Rectal smooth muscle tissue (tissue), 1 donor: Measurements from ENCODE around the gene SULT1C3.

ENCODE experiments used
- H3K27ac ChIP-seq: one replicate; pipeline ENCODE4 v1.7.0; 2013; ENCODE audit warnings: low read depth, low read length, inconsistent platforms
- H3K27me3 ChIP-seq: one replicate; pipeline ENCODE4 v1.7.0; 2013; ENCODE audit warnings: low read length; ENCODE audit not compliant: control insufficient read depth, insufficient read depth
- H3K36me3 ChIP-seq: one replicate; pipeline ENCODE4 v1.7.0; 2013; ENCODE audit warnings: low read length; ENCODE audit not compliant: control insufficient read depth, insufficient read depth
- H3K4me1 ChIP-seq: one replicate; pipeline ENCODE4 v1.7.0; 2013; ENCODE audit warnings: low read length; ENCODE audit not compliant: control insufficient read depth, insufficient read depth
- H3K4me3 ChIP-seq: one replicate; pipeline ENCODE4 v1.7.0; 2013; ENCODE audit warnings: low read length
- H3K9ac ChIP-seq: one replicate; pipeline ENCODE4 v1.7.0; 2013; ENCODE audit warnings: low read length

Gene SULT1C3

DNA sequence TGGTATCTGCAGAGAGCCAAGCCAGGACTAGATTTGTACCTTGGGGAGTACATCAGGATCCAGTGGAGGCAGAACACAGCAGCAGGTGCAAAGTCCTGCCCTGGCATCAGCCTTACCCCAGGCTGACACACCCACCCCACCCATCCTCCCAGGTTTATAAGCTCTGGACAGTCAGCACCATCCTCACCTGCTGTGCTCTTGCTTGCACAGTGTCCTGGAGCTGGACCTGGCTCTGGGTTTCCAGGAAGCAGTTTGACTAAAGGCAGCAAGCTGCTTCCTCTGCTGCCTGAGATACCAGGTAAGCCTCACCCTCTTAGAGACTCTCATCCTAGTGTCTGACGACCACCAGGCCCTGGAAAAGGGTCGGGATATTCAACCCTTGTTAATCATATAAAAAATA, at the start of gene SULT1C3:
TSS of gene SULT1C3 (plus strand) at position 183 of the 400 bp plus-strand sequence. CDS start 7,227 bp downstream, outside the sequence.
- no peaks in the 10 kb centered on the region for H3K4me1 ChIP-seq
- no peak within 1 kb of the TSS for H3K27ac ChIP-seq
- H3K4me3 ChIP-seq = no peak within 1 kb of the TSS
- H3K9ac ChIP-seq = no peak within 1 kb of the TSS
- H3K36me3 ChIP-seq = no peaks in the 10 kb centered on the region
- H3K27me3 ChIP-seq = no peaks in the 10 kb centered on the region

DNA sequence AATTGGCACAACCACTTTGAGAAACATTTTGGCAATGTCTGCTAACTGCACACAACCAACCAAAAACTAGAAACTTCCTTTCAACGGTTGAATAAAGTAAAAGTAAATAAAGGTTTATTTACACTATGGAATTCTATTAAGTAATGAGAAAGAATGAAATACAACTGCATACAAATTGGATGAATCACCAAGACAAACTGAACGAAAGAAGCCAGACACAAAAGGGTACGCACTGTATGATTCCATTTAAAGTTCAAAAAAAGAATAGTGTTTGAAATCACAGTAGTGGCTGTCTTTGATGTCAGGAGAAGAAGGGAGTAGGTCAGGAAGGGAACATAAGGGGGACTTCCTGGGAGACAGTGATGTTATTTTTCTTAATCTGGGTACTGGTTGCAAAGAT, 46.5 kb upstream of the SULT1C3 start:
- no peak overlapping the region for H3K27ac ChIP-seq
- no peaks in the 10 kb centered on the region for H3K36me3 ChIP-seq
- no peak overlapping the region for H3K9ac ChIP-seq
- no peak overlapping the region for H3K4me3 ChIP-seq
- H3K27me3 ChIP-seq = no peaks in the 10 kb centered on the region
- H3K4me1 ChIP-seq = no peaks in the 10 kb centered on the region

DNA sequence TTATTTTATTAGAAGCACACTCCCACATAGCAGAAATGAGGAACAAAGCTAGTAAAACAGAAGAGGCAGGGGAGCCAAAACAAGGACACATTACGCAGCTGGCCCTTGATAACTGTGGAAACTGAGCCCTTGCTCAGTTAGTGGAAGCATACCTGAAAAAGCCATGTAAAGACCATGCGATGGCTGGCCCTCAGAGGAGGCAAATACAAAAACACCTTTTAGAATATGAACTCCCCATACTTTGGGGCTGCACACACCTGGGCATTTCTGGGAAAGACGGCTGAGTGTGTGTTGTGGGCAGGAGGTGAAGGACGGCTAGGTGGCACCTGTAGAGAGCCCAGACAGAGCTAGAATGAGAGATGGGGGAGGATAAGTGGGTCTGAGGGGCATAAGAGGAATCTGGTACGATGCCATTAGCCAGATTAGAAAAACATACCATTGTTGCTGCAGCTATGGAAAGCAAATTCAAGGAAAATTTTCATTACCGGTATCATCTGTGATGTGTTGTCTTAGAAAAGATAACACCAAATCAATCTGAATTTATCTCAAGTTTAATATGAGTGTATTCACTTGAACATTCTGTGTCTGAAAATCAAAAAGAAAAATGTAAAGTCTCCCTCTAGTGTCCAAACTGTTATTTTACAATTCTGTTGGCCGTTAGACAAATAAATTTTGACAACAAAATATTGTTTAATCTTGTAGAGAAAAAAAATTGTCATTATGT, 45.2 kb upstream of the SULT1C3 start:
- Histone ChIP-seq H3K27ac (no peak overlapping the region), H3K36me3 (no peaks in the 10 kb centered on the region), H3K4me1 (no peaks in the 10 kb centered on the region), H3K9ac (no peak overlapping the region), H3K27me3 (no peaks in the 10 kb centered on the region), H3K4me3 (no peak overlapping the region)

GRCh38 chr2:108195133-108195439, 44.7 kb upstream of the SULT1C3 start:
- H3K4me3 ChIP-seq = no peak overlapping the region
- no peaks in the 10 kb centered on the region for H3K4me1 ChIP-seq
- no peak overlapping the region for H3K9ac ChIP-seq
- H3K36me3 ChIP-seq = no peaks in the 10 kb centered on the region
- H3K27ac ChIP-seq = no peak overlapping the region
- H3K27me3 ChIP-seq = no peaks in the 10 kb centered on the region

DNA sequence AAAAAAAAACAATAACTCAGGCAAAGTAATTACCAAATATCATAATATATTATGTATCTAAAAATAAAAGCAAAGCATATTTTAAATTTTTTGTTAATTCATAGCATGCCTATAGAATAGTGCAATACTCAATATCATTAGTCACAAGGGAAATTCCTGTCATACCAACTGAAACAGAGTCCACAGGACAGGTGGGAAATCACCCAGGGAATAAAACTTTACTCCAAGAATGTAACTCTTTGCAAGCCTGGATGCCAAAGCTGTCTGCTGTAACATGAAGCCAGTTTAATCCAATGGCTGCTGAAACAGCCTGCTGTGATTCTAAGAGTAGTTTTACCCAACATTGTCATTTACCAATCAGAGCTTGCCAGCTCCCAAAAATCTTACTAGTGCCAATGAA, 40.0 kb upstream of the SULT1C3 start:
- no peaks in the 10 kb centered on the region for H3K36me3 ChIP-seq
- no peak overlapping the region for H3K27ac ChIP-seq
- no peaks in the 10 kb centered on the region for H3K27me3 ChIP-seq
- no peaks in the 10 kb centered on the region for H3K4me1 ChIP-seq
- H3K9ac ChIP-seq = no peak overlapping the region
- H3K4me3 ChIP-seq = no peak overlapping the region

DNA sequence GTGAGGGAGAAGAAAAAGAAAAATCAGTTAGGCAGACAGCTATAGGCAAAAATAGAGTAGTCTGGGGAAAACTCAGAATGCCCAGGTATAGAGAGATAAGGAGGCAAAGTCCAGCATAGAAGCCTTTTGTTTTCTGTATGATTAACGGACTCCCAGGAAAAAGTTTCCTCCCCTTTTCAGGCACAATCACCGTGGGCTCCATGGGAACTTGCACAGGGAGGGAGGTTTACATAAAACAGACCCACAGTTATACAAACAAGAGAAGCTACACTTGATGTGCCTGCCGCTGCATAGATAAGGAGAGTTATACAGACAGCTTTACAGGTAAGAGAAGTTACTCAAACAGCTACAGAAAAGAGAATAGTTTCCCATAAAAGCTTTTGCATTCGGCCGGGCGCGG, 39.2 kb upstream of the SULT1C3 start:
- H3K27me3 ChIP-seq = no peaks in the 10 kb centered on the region
- no peaks in the 10 kb centered on the region for H3K4me1 ChIP-seq
- no peak overlapping the region for H3K9ac ChIP-seq
- no peak overlapping the region for H3K4me3 ChIP-seq
- no peak overlapping the region for H3K27ac ChIP-seq
- no peaks in the 10 kb centered on the region for H3K36me3 ChIP-seq

DNA sequence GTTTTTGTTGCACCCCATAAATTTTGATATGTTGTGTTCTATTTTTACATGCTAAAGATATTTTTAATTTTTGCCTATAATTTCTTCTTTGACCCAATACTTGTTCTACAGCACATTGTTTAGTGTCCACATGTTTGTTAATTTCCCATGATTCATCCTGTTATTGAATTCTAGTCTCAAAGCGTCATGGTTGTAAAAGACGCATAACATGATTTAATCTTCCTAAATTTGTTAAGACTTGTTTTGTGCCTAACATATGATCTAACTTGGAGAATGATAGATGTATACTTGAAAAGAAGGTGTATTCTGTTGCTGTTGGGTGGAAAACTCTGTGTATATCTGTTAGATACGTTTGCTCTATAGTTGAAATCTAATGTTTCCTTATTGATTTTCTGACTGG, 27.1 kb upstream of the SULT1C3 start:
- H3K36me3 ChIP-seq = no peaks in the 10 kb centered on the region

DNA sequence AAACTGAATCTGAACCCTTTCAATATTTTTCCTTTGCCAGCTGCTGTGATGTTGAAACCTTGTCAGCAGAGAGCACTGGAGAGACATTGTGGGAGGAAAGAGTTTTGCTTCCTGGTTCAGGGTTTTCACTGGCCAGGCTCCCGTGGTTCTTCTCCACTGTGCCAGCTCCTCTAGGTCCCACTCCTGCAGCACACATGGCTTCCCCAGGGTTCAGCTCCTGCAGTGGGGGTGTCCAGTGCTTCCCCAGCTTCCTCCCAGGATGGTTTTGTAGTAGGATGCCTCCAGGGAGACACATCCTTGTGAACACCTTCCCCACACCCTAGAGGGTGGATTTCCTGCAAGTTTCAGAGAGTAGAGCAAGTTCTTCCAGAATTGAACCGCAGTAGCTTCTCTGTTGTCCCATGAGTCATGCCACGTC, 24.0 kb upstream of the SULT1C3 start:
- no peaks in the 10 kb centered on the region for H3K36me3 ChIP-seq
- H3K4me3 ChIP-seq = no peak overlapping the region
- no peaks in the 10 kb centered on the region for H3K4me1 ChIP-seq
- no peak overlapping the region for H3K27ac ChIP-seq
- H3K9ac ChIP-seq = no peak overlapping the region
- H3K27me3 ChIP-seq = no peaks in the 10 kb centered on the region

More for the DNA sequence above, 27.1 kb upstream of the SULT1C3 start:
- Histone ChIP-seq H3K4me3 (no peak overlapping the region), H3K9ac (no peak overlapping the region), H3K4me1 (no peaks in the 10 kb centered on the region), H3K27ac (no peak overlapping the region), H3K27me3 (no peaks in the 10 kb centered on the region)

GRCh38 chr2:108217211-108217610, 22.6 kb upstream of the SULT1C3 start:
- H3K4me3 ChIP-seq = no peak overlapping the region
- H3K9ac ChIP-seq = no peak overlapping the region
- no peaks in the 10 kb centered on the region for H3K36me3 ChIP-seq
- no peaks in the 10 kb centered on the region for H3K27me3 ChIP-seq
- H3K27ac ChIP-seq = no peak overlapping the region
- no peaks in the 10 kb centered on the region for H3K4me1 ChIP-seq

- H3K9ac ChIP-seq = no peak overlapping the region
- no peaks in the 10 kb centered on the region for H3K36me3 ChIP-seq
- no peak overlapping the region for H3K27ac ChIP-seq
- H3K27me3 ChIP-seq = no peaks in the 10 kb centered on the region
- no peak overlapping the region for H3K4me3 ChIP-seq
- H3K4me1 ChIP-seq = no peaks in the 10 kb centered on the region
These were observed 20.1 kb upstream of the SULT1C3 start for GRCh38 chr2:108219688-108220087.

GRCh38 chr2:108220191-108220590, 19.6 kb upstream of the SULT1C3 start:
- H3K27ac ChIP-seq = no peak overlapping the region
- no peaks in the 10 kb centered on the region for H3K4me1 ChIP-seq
- no peaks in the 10 kb centered on the region for H3K36me3 ChIP-seq

GRCh38 chr2:108220942-108221541, 18.7 kb upstream of the SULT1C3 start:
- Histone ChIP-seq H3K9ac (no peak overlapping the region), H3K36me3 (no peaks in the 10 kb centered on the region), H3K27ac (no peak overlapping the region), H3K4me1 (no peaks in the 10 kb centered on the region), H3K27me3 (no peaks in the 10 kb centered on the region), H3K4me3 (no peak overlapping the region)

More at GRCh38 chr2:108220191-108220590, 19.6 kb upstream of the SULT1C3 start:
- Histone ChIP-seq H3K9ac (no peak overlapping the region), H3K4me3 (no peak overlapping the region), H3K27me3 (no peaks in the 10 kb centered on the region)

DNA sequence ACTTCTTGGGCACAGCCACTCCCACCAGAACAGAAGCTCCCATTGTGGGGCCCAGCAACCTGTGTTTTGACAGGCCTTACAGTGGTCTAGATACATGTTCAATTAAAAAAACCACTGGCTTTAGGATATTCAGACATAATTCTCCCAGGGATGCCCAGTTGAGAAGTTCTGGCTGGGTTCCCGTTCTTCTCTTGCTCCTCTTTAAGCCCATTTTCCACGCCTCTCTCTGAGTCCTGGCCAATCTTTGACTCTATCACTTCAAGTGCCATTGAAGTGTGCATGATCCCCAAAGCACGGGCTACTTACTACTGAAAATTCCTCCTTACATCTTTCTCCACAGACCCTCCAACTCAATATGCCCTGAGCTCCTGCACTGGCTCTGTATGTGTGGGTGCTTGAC, 17.5 kb upstream of the SULT1C3 start:
- H3K36me3 ChIP-seq = no peaks in the 10 kb centered on the region

More for the DNA sequence above, 17.5 kb upstream of the SULT1C3 start:
- Histone ChIP-seq H3K4me3 (no peak overlapping the region), H3K27me3 (no peaks in the 10 kb centered on the region), H3K27ac (no peak overlapping the region), H3K4me1 (no peaks in the 10 kb centered on the region), H3K9ac (no peak overlapping the region)
